Measurements from ENCODE around the gene COA1.

The COA1 gene

DNA sequence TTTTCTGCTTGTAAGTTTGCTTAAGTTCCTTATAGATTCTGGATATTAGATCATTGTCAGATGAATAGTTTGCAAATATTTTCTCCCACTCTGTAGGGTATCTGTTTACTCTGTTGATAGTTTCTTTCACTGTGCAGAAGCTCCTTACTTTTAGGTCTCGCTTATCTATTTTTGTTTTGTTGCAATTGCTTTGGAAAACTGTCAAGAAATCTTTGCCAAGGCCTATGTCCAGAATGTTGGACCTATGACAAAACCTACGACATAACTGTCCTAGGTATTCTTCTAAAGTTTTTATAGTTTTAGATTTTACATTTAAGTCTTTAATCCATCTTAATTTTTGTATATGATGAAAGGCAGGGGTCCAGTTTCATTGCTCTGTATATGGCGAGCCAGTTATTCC is 27.4 kb downstream of the COA1 start:
- H3K4me3 ChIP-seq (ENCODE audit: low read length) = no peak overlapping the region
- peaks cover 29% of the 10 kb centered on the region for H3K4me1 ChIP-seq (ENCODE audit: low read length)
- H2AFZ ChIP-seq (ENCODE audit: low read length) = no peak overlapping the region
- no peak overlapping the region for H3K27ac ChIP-seq (ENCODE audit: low read length)
- H3F3A ChIP-seq (ENCODE audit: insufficient read depth, low read length) = peaks cover 5% of the 10 kb centered on the region
- no peaks in the 10 kb centered on the region for H3K9me2 ChIP-seq (replicated peaks; ENCODE audit: insufficient read depth, low read length)
- H4K20me1 ChIP-seq (ENCODE audit: insufficient read depth, low read length) = no peaks in the 10 kb centered on the region; the same call in 1 of the 2 replicates
- no peak for DNase-seq
- H3K4me2 ChIP-seq (ENCODE audit: low read depth, low read length) = no peak overlapping the region
- H3K36me3 ChIP-seq (replicated peaks; ENCODE audit: insufficient read depth, low read length) = no peaks in the 10 kb centered on the region; the same call in 1 of the 2 replicates
- no peaks in the 10 kb centered on the region for H3K9me3 ChIP-seq (replicated peaks; ENCODE audit: insufficient read depth, low read length)
- no peak for TF ChIP-seq EZH2 (optimal IDR thresholded peaks at IDR 0.05; ENCODE audit: low read depth, low read length)
- no peak for TF ChIP-seq EZH2phosphoT487 (IDR thresholded peaks at IDR 0.05; ENCODE audit: low read length)
- TF ChIP-seq, protein P1, sequence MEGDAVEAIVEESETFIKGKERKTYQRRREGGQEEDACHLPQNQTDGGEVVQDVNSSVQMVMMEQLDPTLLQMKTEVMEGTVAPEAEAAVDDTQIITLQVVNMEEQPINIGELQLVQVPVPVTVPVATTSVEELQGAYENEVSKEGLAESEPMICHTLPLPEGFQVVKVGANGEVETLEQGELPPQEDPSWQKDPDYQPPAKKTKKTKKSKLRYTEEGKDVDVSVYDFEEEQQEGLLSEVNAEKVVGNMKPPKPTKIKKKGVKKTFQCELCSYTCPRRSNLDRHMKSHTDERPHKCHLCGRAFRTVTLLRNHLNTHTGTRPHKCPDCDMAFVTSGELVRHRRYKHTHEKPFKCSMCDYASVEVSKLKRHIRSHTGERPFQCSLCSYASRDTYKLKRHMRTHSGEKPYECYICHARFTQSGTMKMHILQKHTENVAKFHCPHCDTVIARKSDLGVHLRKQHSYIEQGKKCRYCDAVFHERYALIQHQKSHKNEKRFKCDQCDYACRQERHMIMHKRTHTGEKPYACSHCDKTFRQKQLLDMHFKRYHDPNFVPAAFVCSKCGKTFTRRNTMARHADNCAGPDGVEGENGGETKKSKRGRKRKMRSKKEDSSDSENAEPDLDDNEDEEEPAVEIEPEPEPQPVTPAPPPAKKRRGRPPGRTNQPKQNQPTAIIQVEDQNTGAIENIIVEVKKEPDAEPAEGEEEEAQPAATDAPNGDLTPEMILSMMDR (IDR thresholded peaks at IDR 0.05; ENCODE audit: low read length) = no peak
- H3K27me3 ChIP-seq (replicated peaks; ENCODE audit: insufficient read depth, low read length) = no peaks in the 10 kb centered on the region
- H3K9ac ChIP-seq (ENCODE audit: low read length) = no peak overlapping the region
- peaks cover 74% of the 10 kb centered on the region for H3K79me2 ChIP-seq (ENCODE audit: low read length)

DNA sequence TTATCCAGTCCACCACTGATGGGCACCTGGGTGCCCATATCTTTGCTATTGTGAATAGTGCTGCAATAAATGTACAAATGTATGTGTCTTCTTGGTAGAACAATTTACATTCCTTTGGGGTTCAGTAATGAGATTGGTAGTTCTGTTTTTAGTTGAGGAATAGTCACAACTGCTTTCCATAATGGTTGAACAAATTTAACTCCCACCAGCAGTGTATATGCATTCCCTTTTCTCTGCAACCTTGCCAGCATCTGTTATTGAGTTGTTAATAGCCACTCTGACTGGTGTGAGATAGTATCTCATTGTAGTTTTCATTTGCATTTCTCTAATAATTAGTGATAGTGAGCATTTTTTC is 27.8 kb downstream of the COA1 start:
- TF ChIP-seq EZH2phosphoT487 (IDR thresholded peaks at IDR 0.05; ENCODE audit: low read length) = no peak
- no peak for TF ChIP-seq EZH2 (optimal IDR thresholded peaks at IDR 0.05; ENCODE audit: low read depth, low read length)
- TF ChIP-seq, protein P1 (IDR thresholded peaks at IDR 0.05; ENCODE audit: low read length) = no peak
- no peak for DNase-seq
- no peak overlapping the region for H3K27ac ChIP-seq (ENCODE audit: low read length)

DNA sequence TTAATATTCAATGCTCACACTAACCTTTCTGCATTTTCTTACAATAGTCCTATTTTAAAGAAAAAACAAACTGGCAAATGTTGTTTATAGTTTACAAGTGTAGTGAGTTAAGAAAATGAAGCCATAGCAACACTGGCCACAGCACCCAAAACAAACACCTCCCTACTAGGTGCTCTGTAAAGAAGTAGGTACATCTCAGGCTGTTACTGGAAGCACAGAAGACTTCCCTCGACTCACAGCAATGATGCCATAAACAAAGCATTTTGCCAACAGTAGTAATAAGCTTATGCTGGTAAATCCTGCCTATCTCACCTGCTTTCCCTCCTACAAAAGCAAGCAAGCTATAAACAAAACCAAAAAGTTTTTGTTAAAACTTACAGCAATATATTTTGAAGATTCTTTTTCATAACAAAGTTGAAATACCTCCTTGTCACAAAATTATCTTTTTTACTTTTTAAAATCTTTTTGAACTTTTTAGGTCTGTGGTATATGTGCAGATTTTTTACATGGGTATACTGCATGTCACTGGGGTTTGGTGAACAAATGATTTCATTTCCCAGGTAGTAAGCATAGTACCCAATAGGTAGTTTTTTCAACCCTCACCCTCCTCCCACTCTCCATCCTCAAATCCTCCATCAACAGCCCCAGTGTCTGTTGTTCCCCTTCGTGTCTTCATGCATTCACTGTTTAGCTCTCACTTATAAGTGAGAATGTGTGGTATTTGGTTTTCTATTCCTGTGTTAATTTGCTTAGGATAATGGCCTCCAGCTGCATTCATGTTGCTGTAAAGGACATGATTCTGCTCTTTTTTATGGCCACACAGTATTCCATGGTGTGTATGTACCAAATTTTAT is 28.4 kb downstream of the COA1 start:
- no peaks in the 10 kb centered on the region for H3K9me2 ChIP-seq (replicated peaks; ENCODE audit: insufficient read depth, low read length)
- H2AFZ ChIP-seq (ENCODE audit: low read length) = no peak overlapping the region
- no peaks in the 10 kb centered on the region; the same call in 1 of the 2 replicates for H4K20me1 ChIP-seq (ENCODE audit: insufficient read depth, low read length)
- peaks cover 80% of the 10 kb centered on the region for H3K79me2 ChIP-seq (ENCODE audit: low read length)
- H3K9ac ChIP-seq (ENCODE audit: low read length) = no peak overlapping the region
- no peak for TF ChIP-seq EZH2phosphoT487 (IDR thresholded peaks at IDR 0.05; ENCODE audit: low read length)
- TF ChIP-seq EZH2 (optimal IDR thresholded peaks at IDR 0.05; ENCODE audit: low read depth, low read length) = no peak
- TF ChIP-seq, protein P1 (IDR thresholded peaks at IDR 0.05; ENCODE audit: low read length) = no peak
- H3K36me3 ChIP-seq (replicated peaks; ENCODE audit: insufficient read depth, low read length) = no peaks in the 10 kb centered on the region; the same call in 1 of the 2 replicates
- H3K27me3 ChIP-seq (replicated peaks; ENCODE audit: insufficient read depth, low read length) = no peaks in the 10 kb centered on the region
- H3K4me1 ChIP-seq (ENCODE audit: low read length) = peaks cover 29% of the 10 kb centered on the region
- no peak for DNase-seq
- H3K9me3 ChIP-seq (replicated peaks; ENCODE audit: insufficient read depth, low read length) = no peaks in the 10 kb centered on the region
- no peak overlapping the region for H3K4me2 ChIP-seq (ENCODE audit: low read depth, low read length)
- H3F3A ChIP-seq (ENCODE audit: insufficient read depth, low read length) = peaks cover 5% of the 10 kb centered on the region
- H3K4me3 ChIP-seq (ENCODE audit: low read length) = no peak overlapping the region
- H3K27ac ChIP-seq (ENCODE audit: low read length) = no peak overlapping the region

More for the DNA sequence above, 27.8 kb downstream of the COA1 start:
- Histone ChIP-seq H3K4me3 (ENCODE audit: low read length) (no peak overlapping the region), H2AFZ (ENCODE audit: low read length) (no peak overlapping the region), H3K4me2 (ENCODE audit: low read depth, low read length) (no peak overlapping the region), H3K36me3 (replicated peaks; ENCODE audit: insufficient read depth, low read length) (no peaks in the 10 kb centered on the region; the same call in 1 of the 2 replicates), H3K4me1 (ENCODE audit: low read length) (peaks cover 29% of the 10 kb centered on the region), H3K9ac (ENCODE audit: low read length) (no peak overlapping the region), H4K20me1 (ENCODE audit: insufficient read depth, low read length) (no peaks in the 10 kb centered on the region; the same call in 1 of the 2 replicates), H3K9me3 (replicated peaks; ENCODE audit: insufficient read depth, low read length) (no peaks in the 10 kb centered on the region), H3K27me3 (replicated peaks; ENCODE audit: insufficient read depth, low read length) (no peaks in the 10 kb centered on the region), H3K9me2 (replicated peaks; ENCODE audit: insufficient read depth, low read length) (no peaks in the 10 kb centered on the region), H3K79me2 (ENCODE audit: low read length) (peaks cover 74% of the 10 kb centered on the region), H3F3A (ENCODE audit: insufficient read depth, low read length) (peaks cover 5% of the 10 kb centered on the region)
